Tibial artery (tissue), 4 donors: ENCODE data around the gene CREBRF.
"Not testable (repeated sequence)": the region's sequence is repeated elsewhere in the genome, so short reads cannot be mapped to it uniquely, and the experiment has no call there.

Source experiments
- DNase-seq, 2 donors: peaks; one replicate each; pipeline ENCODE4 v3.0.0-alpha.2; 2019
- H3K27ac ChIP-seq, 2 donors: fragments of 200-600 bp; sonication (generic) in 1 of 2; 1 replicate in 1 of 2; 2 replicates in 1 of 2; pipeline ENCODE4 v1.5.1; 2018 to 2019; ENCODE audit warnings: mild to moderate bottlenecking in 1 of 2
- H3K27me3 ChIP-seq, 2 donors: fragments of 200-600 bp; sonication (generic) in 1 of 2; one replicate each; pipeline versions ENCODE4 v1.5.1 to v1.6.0; 2016 to 2019
- H3K36me3 ChIP-seq, 3 donors: fragments of 200-600 bp; sonication (generic) in 2 of 3; one replicate each; pipeline ENCODE4 v1.5.1; 2016 to 2019; ENCODE audit warnings: mild to moderate bottlenecking in 2 of 3
- H3K4me1 ChIP-seq, 4 donors: fragments of 200-600 bp; sonication (generic) in 2 of 4; 1 replicate in 3 of 4; 2 replicates in 1 of 4; pipeline ENCODE4 v1.5.1; 2016 to 2019
- H3K4me3 ChIP-seq, 2 donors: fragments of 200-600 bp; sonication (generic) in 1 of 2; 1 replicate in 1 of 2; 2 replicates in 1 of 2; pipeline ENCODE4 v1.5.1; 2018 to 2019; ENCODE audit warnings: mild to moderate bottlenecking in 2 of 2
- H3K9me3 ChIP-seq, 3 donors: fragments of 200-600 bp; sonication (generic) in 1 of 3; one replicate each; pipeline ENCODE4 v1.5.1; 2016 to 2019
- CTCF ChIP-seq, 2 experiments: fragments of 200-600 bp in 1 of 2; fragments of 450-650 bp in 1 of 2; IDR thresholded peaks; one replicate each; pipeline ENCODE4 v1.5.1; 2017 to 2019; ENCODE audit warnings: antibody characterized with exemption in 2 of 2, mild to moderate bottlenecking in 1 of 2, moderate library complexity in 1 of 2
- intact Hi-C: fragments of 100-400 bp; cut with DNase I; formaldehyde crosslinking; loops from one replicate; pipeline ENCODE4 v1.15.0; 2023; ENCODE audit warnings: low total_unique reads

Gene CREBRF

GRCh38 chr5:173012882-173013281, 43.3 kb upstream of the CREBRF start:
- no peak for TF ChIP-seq CTCF (IDR thresholded peaks at IDR 0.05)
- peak in 1 of 2 donors; percentile 38 for DNase-seq
- H3K27me3 ChIP-seq, result no peaks in the 10 kb centered on the region
- no peak overlapping the region for H3K27ac ChIP-seq
- no peak overlapping the region for H3K4me3 ChIP-seq
- H3K9me3 ChIP-seq, result no peaks in the 10 kb centered on the region
- no peaks in the 10 kb centered on the region for H3K36me3 ChIP-seq
- intact Hi-C loops, result no loop called here
- H3K4me1 ChIP-seq, result peaks cover 0 to 57% (median 28%) of the 10 kb centered on the region in 4 donors

DNA sequence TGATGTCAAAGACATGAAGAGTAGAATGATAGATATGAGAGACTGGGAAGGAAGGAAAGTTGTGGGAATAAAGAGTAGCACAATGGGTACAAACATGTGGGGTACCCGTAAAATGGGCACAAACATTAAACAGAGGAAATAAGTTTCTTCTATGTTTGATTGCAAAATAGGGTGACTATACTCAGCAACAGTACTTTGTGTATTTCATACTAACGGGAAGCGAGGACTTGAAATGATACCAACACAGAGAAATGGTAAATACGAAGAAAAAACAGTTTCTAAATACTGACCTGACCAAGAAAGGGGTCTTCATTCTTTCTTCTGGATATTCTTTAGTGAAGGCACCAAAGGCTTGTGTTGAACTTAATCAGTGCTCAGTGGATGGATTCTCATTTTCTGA, 41.5 kb upstream of the CREBRF start:
- H3K27me3 ChIP-seq, result no peaks in the 10 kb centered on the region
- peaks cover 0 to 56% (median 27%) of the 10 kb centered on the region in 4 donors for H3K4me1 ChIP-seq
- DNase-seq, result no peak
- intact Hi-C loops, result no loop called here
- H3K36me3 ChIP-seq, result no peaks in the 10 kb centered on the region
- no peak for TF ChIP-seq CTCF (IDR thresholded peaks at IDR 0.05)
- H3K4me3 ChIP-seq, result no peak overlapping the region
- H3K9me3 ChIP-seq, result no peaks in the 10 kb centered on the region
- no peak overlapping the region for H3K27ac ChIP-seq

GRCh38 chr5:173015192-173015591, 41.0 kb upstream of the CREBRF start:
- intact Hi-C loops, result no loop called here
- Histone ChIP-seq H3K27ac (peak overlapping the region; percentile 74 to 76), H3K9me3 (no peaks in the 10 kb centered on the region), H3K27me3 (no peaks in the 10 kb centered on the region), H3K36me3 (peaks cover 0 to 1% (median 0%) of the 10 kb centered on the region in 3 donors), H3K4me3 (no peak overlapping the region), H3K4me1 (peaks cover 0 to 52% (median 27%) of the 10 kb centered on the region in 4 donors)
- no peak for DNase-seq
- no peak for TF ChIP-seq CTCF (IDR thresholded peaks at IDR 0.05)

- H3K4me1 ChIP-seq, result peaks cover 0 to 50% (median 27%) of the 10 kb centered on the region in 4 donors
- H3K36me3 ChIP-seq, result peaks cover 4 to 8% (median 6%) of the 10 kb centered on the region in 3 donors
- intact Hi-C loops, result no loop called here
- TF ChIP-seq CTCF (IDR thresholded peaks at IDR 0.05), result no peak
- H3K4me3 ChIP-seq, result peak overlapping the region in 1 of 2 donors; percentile 12
- peak overlapping the region; percentile 74 to 76 for H3K27ac ChIP-seq
- H3K27me3 ChIP-seq, result no peaks in the 10 kb centered on the region
- no peak for DNase-seq
- H3K9me3 ChIP-seq, result no peaks in the 10 kb centered on the region
Measured at GRCh38 chr5:173015598-173016455, 40.3 kb upstream of the CREBRF start.

GRCh38 chr5:173016598-173017046, 39.5 kb upstream of the CREBRF start:
- Histone ChIP-seq H3K36me3 (peaks cover 12 to 15% (median 14%) of the 10 kb centered on the region in 3 donors), H3K4me3 (peak overlapping the region in 1 of 2 donors; percentile 12), H3K27ac (peak overlapping the region; percentile 74 to 76), H3K4me1 (peaks cover 0 to 49% (median 25%) of the 10 kb centered on the region in 4 donors), H3K9me3 (no peaks in the 10 kb centered on the region), H3K27me3 (no peaks in the 10 kb centered on the region)
- intact Hi-C loops, result no loop called here
- peak in 1 of 2 donors; percentile 62 for DNase-seq
- TF ChIP-seq CTCF (IDR thresholded peaks at IDR 0.05), result no peak

DNA sequence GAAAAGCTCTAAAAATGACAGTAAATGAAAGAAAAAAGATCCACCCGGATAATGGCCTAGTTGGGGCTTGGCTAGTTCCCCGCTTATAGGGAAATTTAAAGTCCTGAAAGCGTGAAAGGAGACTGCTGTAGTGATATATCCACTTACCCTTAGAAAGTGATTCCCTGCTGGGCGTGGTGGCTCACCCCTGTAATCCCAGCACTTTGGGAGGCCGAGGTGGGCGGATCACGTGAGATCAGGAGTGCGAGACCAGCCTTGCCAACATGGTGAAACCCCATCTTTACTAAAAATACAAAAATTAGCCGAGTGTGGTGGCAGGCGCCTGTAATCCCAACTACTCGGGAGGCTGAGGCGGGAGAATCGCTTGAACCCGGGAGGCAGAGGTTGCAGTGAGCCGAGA, 39.1 kb upstream of the CREBRF start:
- Histone ChIP-seq H3K27ac (peak overlapping the region; percentile 74 to 76), H3K4me1 (peaks cover 0 to 44% (median 24%) of the 10 kb centered on the region in 4 donors), H3K36me3 (peaks cover 13 to 19% (median 16%) of the 10 kb centered on the region in 3 donors)
- DNase-seq, intact Hi-C loops, H3K9me3 ChIP-seq, H3K27me3 ChIP-seq, H3K4me3 ChIP-seq: not testable (repeated sequence)
